ENCODE data around the gene CHMP6.

CHMP6 gene

GRCh38 chr17:80956321-80957190 lies 35.1 kb upstream of the CHMP6 start:
- no peak for DNase-seq

GRCh38 chr17:80957461-80957941 lies 34.1 kb upstream of the CHMP6 start:
- DNase-seq, result no peak

- DNase-seq, result no peak
Measured at GRCh38 chr17:80959330-80960036, 32.2 kb upstream of the CHMP6 start.

- no peak for DNase-seq
Measured at GRCh38 chr17:80960037-80960796, 31.4 kb upstream of the CHMP6 start.

GRCh38 chr17:80960797-80961452 lies 30.7 kb upstream of the CHMP6 start:
- no peak for DNase-seq

GRCh38 chr17:80961541-80962330 lies 29.9 kb upstream of the CHMP6 start:
- DNase-seq, result no peak

- no peak for DNase-seq
Measured at GRCh38 chr17:80962356-80963329, 29.0 kb upstream of the CHMP6 start.

GRCh38 chr17:80963812-80964543 lies 27.7 kb upstream of the CHMP6 start:
- DNase-seq, result no peak

- no peak for DNase-seq
Measured at GRCh38 chr17:80964544-80964856, 27.1 kb upstream of the CHMP6 start.

GRCh38 chr17:80964859-80965580 lies 26.6 kb upstream of the CHMP6 start:
- DNase-seq, result no peak

GRCh38 chr17:80965606-80966005 lies 26.0 kb upstream of the CHMP6 start:
- DNase-seq, result no peak

GRCh38 chr17:80967404-80967872 lies 24.2 kb upstream of the CHMP6 start:
- DNase-seq, result no peak

- no peak for DNase-seq
Measured at GRCh38 chr17:80968602-80969029, 23.0 kb upstream of the CHMP6 start.

GRCh38 chr17:80969030-80969673 lies 22.5 kb upstream of the CHMP6 start:
- DNase-seq, result no peak

- DNase-seq, result no peak
Measured at GRCh38 chr17:80969674-80970043, 22.0 kb upstream of the CHMP6 start.

GRCh38 chr17:80970044-80970761 lies 21.4 kb upstream of the CHMP6 start:
- peak; percentile 50 for DNase-seq

- DNase-seq, result no peak
Measured at GRCh38 chr17:80970762-80971703, 20.6 kb upstream of the CHMP6 start.
